Right lung (tissue), 5 donors: Measurements from ENCODE around the gene CHN2. TPM values are rescaled to one million over a fixed set of nuclear protein-coding genes. Genes with fewer than 3 reads are reported as not detected.

Source experiments
- DNase-seq, 2 donors: peaks; one replicate each; pipeline ENCODE4 v3.0.0-alpha.2; 2013
- polyA plus RNA-seq, 5 donors: library from polyadenylated mRNA; unstranded; fragments of 120-200 nt; gene quantifications; one replicate each; pipeline versions ENCODE4 v1.2.1 to v1.2.3, GENCODE V29; 2013; ENCODE audit warnings: inconsistent platforms in 1 of 5, low replicate concordance in 1 of 5; ENCODE audit not compliant: insufficient read length in 5 of 5, insufficient read depth in 1 of 5

CHN2 gene
- polyA plus RNA-seq, 5 donors: 3.2 to 4.0 (median 3.9) TPM

- DNase-seq: no peak
Measured at GRCh38 chr7:29306319-29306991, 111.9 kb downstream of the CHN2 start.

- DNase-seq: no peak
Measured at GRCh38 chr7:29308424-29308823, 113.8 kb downstream of the CHN2 start.

GRCh38 chr7:29309041-29309854 is 114.7 kb downstream of the CHN2 start:
- no peak for DNase-seq

GRCh38 chr7:29310625-29311024 is 116.0 kb downstream of the CHN2 start:
- DNase-seq: no peak

GRCh38 chr7:29311314-29311713 is 116.7 kb downstream of the CHN2 start:
- no peak for DNase-seq

GRCh38 chr7:29314148-29314547 is 119.6 kb downstream of the CHN2 start:
- DNase-seq: no peak

GRCh38 chr7:29315122-29315891 is 120.7 kb downstream of the CHN2 start:
- DNase-seq: no peak

- no peak for DNase-seq
Measured at GRCh38 chr7:29315892-29316270, 121.3 kb downstream of the CHN2 start.

- DNase-seq: no peak
Measured at GRCh38 chr7:29316926-29317325, 122.4 kb downstream of the CHN2 start.

GRCh38 chr7:29318853-29319718 is 124.5 kb downstream of the CHN2 start:
- DNase-seq: no peak

GRCh38 chr7:29319719-29320521 is 125.3 kb downstream of the CHN2 start:
- no peak for DNase-seq

- no peak for DNase-seq
Measured at GRCh38 chr7:29320577-29320976, 126.0 kb downstream of the CHN2 start.

- DNase-seq: no peak
Measured at GRCh38 chr7:29322023-29322712, 127.6 kb downstream of the CHN2 start.

GRCh38 chr7:29325476-29325875 is 130.9 kb downstream of the CHN2 start:
- DNase-seq: no peak

GRCh38 chr7:29326864-29327263 is 132.3 kb downstream of the CHN2 start:
- no peak for DNase-seq

GRCh38 chr7:29327455-29327854 is 132.9 kb downstream of the CHN2 start:
- no peak for DNase-seq

GRCh38 chr7:29328045-29328444 is 133.5 kb downstream of the CHN2 start:
- no peak for DNase-seq

- DNase-seq: no peak
Measured at GRCh38 chr7:29328811-29329210, 134.2 kb downstream of the CHN2 start.

GRCh38 chr7:29329686-29330085 is 135.1 kb downstream of the CHN2 start:
- no peak for DNase-seq

- DNase-seq: no peak
Measured at GRCh38 chr7:29330136-29330535, 135.6 kb downstream of the CHN2 start.
